Esophagus squamous epithelium (tissue), 4 donors: ENCODE results near the gene RABGAP1L.

Experiments
- CTCF ChIP-seq, 6 experiments: fragments of 450-650 bp in 4 of 6; fragments of 200-600 bp in 2 of 6; sonication (generic) in 2 of 6; IDR thresholded peaks; one replicate each; pipeline ENCODE4 v1.5.1; 2016 to 2019; ENCODE audit warnings: antibody characterized with exemption in 6 of 6, mild to moderate bottlenecking in 4 of 6, moderate library complexity in 4 of 6
- POLR2A ChIP-seq, 4 donors: fragments of 450-650 bp; IDR thresholded peaks; one replicate each; pipeline ENCODE4 v1.6.1; 2017; ENCODE audit warnings: antibody characterized with exemption in 4 of 4, mild to moderate bottlenecking in 4 of 4, moderate library complexity in 3 of 4

GRCh38 chr1:174794861-174795260 is 635.5 kb downstream of the RABGAP1L start:
- no peak for TF ChIP-seq CTCF (IDR thresholded peaks at IDR 0.05)
- no peak for TF ChIP-seq POLR2A (IDR thresholded peaks at IDR 0.05)
